Liver (tissue), 9 donors: ENCODE measurements around the gene PRIMA1. TPM values are rescaled to one million over a fixed set of nuclear protein-coding genes. Genes with fewer than 3 reads are reported as not detected.

Experiments
- DNase-seq: peaks from one replicate; pipeline ENCODE4 v3.0.0-alpha.2; 2017; ENCODE audit warnings: low spot score
- H3K27ac ChIP-seq, 2 donors: one replicate each; pipeline ENCODE4 v1.7.0; 2013; ENCODE audit warnings: inconsistent platforms in 2 of 2, low read length in 2 of 2, control low read depth in 1 of 2, low read depth in 1 of 2, mild to moderate bottlenecking in 1 of 2
- H3K27me3 ChIP-seq, 4 donors: one replicate each; pipeline versions ENCODE4 v1.6.1 to v1.7.0; 2013; ENCODE audit warnings: low read length in 3 of 4, inconsistent platforms in 1 of 4, mild to moderate bottlenecking in 1 of 4, moderate library complexity in 1 of 4; ENCODE audit not compliant: control insufficient read depth in 4 of 4, insufficient read depth in 4 of 4
- H3K36me3 ChIP-seq, 4 donors: one replicate each; pipeline versions ENCODE4 v1.6.1 to v1.7.0; 2013; ENCODE audit warnings: low read length in 3 of 4, mild to moderate bottlenecking in 3 of 4, low read depth in 1 of 4, moderate library complexity in 1 of 4; ENCODE audit not compliant: control insufficient read depth in 4 of 4, insufficient read depth in 3 of 4
- H3K4me1 ChIP-seq, 4 donors: one replicate each; pipeline versions ENCODE4 v1.6.1 to v1.7.0; 2013; ENCODE audit warnings: low read length in 3 of 4, mild to moderate bottlenecking in 3 of 4, moderate library complexity in 1 of 4; ENCODE audit not compliant: control insufficient read depth in 4 of 4, insufficient read depth in 4 of 4
- H3K4me3 ChIP-seq, 3 donors: one replicate each; pipeline versions ENCODE4 v1.6.1 to v1.7.0; 2013; ENCODE audit warnings: low read length in 3 of 3, control low read depth in 1 of 3, low read depth in 1 of 3, mild to moderate bottlenecking in 1 of 3
- H3K9ac ChIP-seq, 2 donors: one replicate each; pipeline ENCODE4 v1.7.0; 2013; ENCODE audit warnings: low read length in 2 of 2, mild to moderate bottlenecking in 2 of 2, moderate library complexity in 2 of 2, control low read depth in 1 of 2, low read depth in 1 of 2
- H3K9me3 ChIP-seq, 4 donors: one replicate each; pipeline versions ENCODE4 v1.6.1 to v1.7.0; 2013; ENCODE audit warnings: low read length in 3 of 4; ENCODE audit not compliant: control insufficient read depth in 4 of 4
- EGR1 ChIP-seq, 2 donors: IDR thresholded peaks; 2 replicates each; pipeline ENCODE4 v1.6.1; 2016 to 2018; ENCODE audit warnings: antibody characterized with exemption in 2 of 2, low read depth in 2 of 2
- FOXA1 ChIP-seq: IDR thresholded peaks from 2 replicates; pipeline ENCODE4 v1.6.1; 2016; ENCODE audit warnings: antibody characterized with exemption
- FOXA2 ChIP-seq: IDR thresholded peaks from 2 replicates; pipeline ENCODE4 v1.6.1; 2016; ENCODE audit warnings: antibody characterized with exemption
- GABPA ChIP-seq, 2 donors: IDR thresholded peaks in 1 of 2; conservative IDR thresholded peaks in 1 of 2; 2 replicates each; pipeline ENCODE4 v1.6.1; 2016; ENCODE audit warnings: antibody characterized with exemption in 2 of 2, mild to moderate bottlenecking in 1 of 2, moderate library complexity in 1 of 2
- HNF4A ChIP-seq, 2 donors: conservative IDR thresholded peaks; 2 replicates each; pipeline ENCODE4 v1.6.1; 2016; ENCODE audit warnings: antibody characterized with exemption in 2 of 2, mild to moderate bottlenecking in 2 of 2
- HNF4G ChIP-seq: IDR thresholded peaks from 2 replicates; pipeline ENCODE4 v1.6.1; 2016; ENCODE audit warnings: antibody characterized with exemption
- JUND ChIP-seq, 2 donors: IDR thresholded peaks; 2 replicates each; pipeline ENCODE4 v1.6.1; 2016; ENCODE audit warnings: antibody characterized with exemption in 2 of 2
- NR2F2 ChIP-seq: IDR thresholded peaks from 2 replicates; pipeline ENCODE4 v1.6.1; 2016; ENCODE audit warnings: antibody characterized with exemption
- RAD21 ChIP-seq, 2 donors: IDR thresholded peaks; 2 replicates each; pipeline ENCODE4 v1.6.1; 2016; ENCODE audit warnings: antibody characterized with exemption in 2 of 2, mild to moderate bottlenecking in 2 of 2
- RXRA ChIP-seq, 2 donors: IDR thresholded peaks; 2 replicates each; pipeline ENCODE4 v1.6.1; 2017 to 2018; ENCODE audit warnings: antibody characterized with exemption in 2 of 2, mild to moderate bottlenecking in 1 of 2
- SP1 ChIP-seq: IDR thresholded peaks from 2 replicates; pipeline ENCODE4 v1.6.1; 2018; ENCODE audit warnings: antibody characterized with exemption, mild to moderate bottlenecking
- YY1 ChIP-seq: IDR thresholded peaks from 2 replicates; pipeline ENCODE4 v1.6.1; 2016; ENCODE audit warnings: antibody characterized with exemption, mild to moderate bottlenecking
- WGBS: extraction: QIAGEN DNeasy Blood & Tissue Kit; methylation state at CpG from one replicate; pipeline ENCODE4 v1.1.7; 2013; 5-methylcytosine and 5-hydroxymethylcytosine counted together
- polyA plus RNA-seq, 2 donors: library from polyadenylated mRNA; stranded (reverse) in 1 of 2; unstranded in 1 of 2; fragments of 200-250 nt in 1 of 2; fragments of >200 nt in 1 of 2; fragmentation: Nextera tagmentation in 1 of 2; extraction: Ambion mirVana in 1 of 2; gene quantifications; one replicate each; pipeline versions ENCODE4 v1.2.1 to v1.2.3, GENCODE V29; 2013 to 2015
- total RNA-seq, 2 donors: library from RNA; depleted of rRNA; stranded (reverse); fragments of >200 nt; gene quantifications; one replicate each; pipeline ENCODE4 v1.2.3, GENCODE V29; 2014
- TF ChIP-seq, protein P1 (sequence below): IDR thresholded peaks from 2 replicates; pipeline ENCODE4 v1.6.1; 2016; ENCODE audit warnings: antibody characterized with exemption
- TF ChIP-seq, protein P2 (sequence below): fragments of 150-350 bp; IDR thresholded peaks from 2 replicates; pipeline ENCODE4 v1.5.1; 2017; ENCODE audit warnings: improper control_type of control experiment, low read depth, low read length; ENCODE audit not compliant: missing input control
- TF ChIP-seq, protein P3 (sequence below): IDR thresholded peaks from 2 replicates; pipeline ENCODE4 v1.6.1; 2016; ENCODE audit warnings: antibody characterized with exemption, mild to moderate bottlenecking
- TF ChIP-seq, protein P4 (sequence below): IDR thresholded peaks from 2 replicates; pipeline ENCODE4 v1.6.1; 2016; ENCODE audit warnings: antibody characterized with exemption
- donor health status: healthy.
- donor health status: healthy.
- donor health status: healthy.
- donor health status: healthy.
- donor health status: healthy.

PRIMA1 gene
- total and polyA plus RNA-seq, 4 donors = 0.08 to 0.38 (median 0.13) TPM; not detected in 1

DNA sequence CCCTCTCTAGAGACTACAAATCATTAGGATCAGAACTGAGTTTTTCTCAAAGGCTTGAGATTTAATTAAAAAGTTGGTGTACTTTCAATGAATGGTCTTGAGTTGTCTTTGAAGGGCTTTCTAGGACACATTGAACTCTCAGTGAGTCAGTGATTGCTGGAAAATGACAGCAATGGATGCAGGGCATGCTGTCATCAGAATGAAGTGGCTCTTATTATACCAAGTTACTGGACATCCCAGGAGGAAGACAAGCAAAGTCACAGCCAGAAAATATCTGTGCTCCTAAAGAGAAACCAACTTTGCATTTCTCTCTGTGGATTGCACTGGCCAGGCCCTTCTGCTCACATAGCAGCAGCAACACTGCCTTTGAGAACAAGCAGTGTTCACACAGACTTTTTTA is 112.6 kb downstream of the PRIMA1 start:
- Histone ChIP-seq H3K9me3 (no peaks in the 10 kb centered on the region), H3K4me3 (no peak overlapping the region), H3K4me1 (no peaks in the 10 kb centered on the region), H3K9ac (no peak overlapping the region), H3K27ac (no peak overlapping the region), H3K27me3 (no peaks in the 10 kb centered on the region), H3K36me3 (no peaks in the 10 kb centered on the region)
- no peak for TF ChIP-seq JUND (IDR thresholded peaks at IDR 0.05)
- TF ChIP-seq, protein P1, sequence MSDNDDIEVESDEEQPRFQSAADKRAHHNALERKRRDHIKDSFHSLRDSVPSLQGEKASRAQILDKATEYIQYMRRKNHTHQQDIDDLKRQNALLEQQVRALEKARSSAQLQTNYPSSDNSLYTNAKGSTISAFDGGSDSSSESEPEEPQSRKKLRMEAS = no peak
- no peak for TF ChIP-seq FOXA2
- TF ChIP-seq, protein P2, sequence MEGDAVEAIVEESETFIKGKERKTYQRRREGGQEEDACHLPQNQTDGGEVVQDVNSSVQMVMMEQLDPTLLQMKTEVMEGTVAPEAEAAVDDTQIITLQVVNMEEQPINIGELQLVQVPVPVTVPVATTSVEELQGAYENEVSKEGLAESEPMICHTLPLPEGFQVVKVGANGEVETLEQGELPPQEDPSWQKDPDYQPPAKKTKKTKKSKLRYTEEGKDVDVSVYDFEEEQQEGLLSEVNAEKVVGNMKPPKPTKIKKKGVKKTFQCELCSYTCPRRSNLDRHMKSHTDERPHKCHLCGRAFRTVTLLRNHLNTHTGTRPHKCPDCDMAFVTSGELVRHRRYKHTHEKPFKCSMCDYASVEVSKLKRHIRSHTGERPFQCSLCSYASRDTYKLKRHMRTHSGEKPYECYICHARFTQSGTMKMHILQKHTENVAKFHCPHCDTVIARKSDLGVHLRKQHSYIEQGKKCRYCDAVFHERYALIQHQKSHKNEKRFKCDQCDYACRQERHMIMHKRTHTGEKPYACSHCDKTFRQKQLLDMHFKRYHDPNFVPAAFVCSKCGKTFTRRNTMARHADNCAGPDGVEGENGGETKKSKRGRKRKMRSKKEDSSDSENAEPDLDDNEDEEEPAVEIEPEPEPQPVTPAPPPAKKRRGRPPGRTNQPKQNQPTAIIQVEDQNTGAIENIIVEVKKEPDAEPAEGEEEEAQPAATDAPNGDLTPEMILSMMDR = no peak
- no peak for TF ChIP-seq FOXA1
- no peak for TF ChIP-seq SP1
- TF ChIP-seq NR2F2 = no peak
- no peak for TF ChIP-seq YY1
- no peak for DNase-seq

DNA sequence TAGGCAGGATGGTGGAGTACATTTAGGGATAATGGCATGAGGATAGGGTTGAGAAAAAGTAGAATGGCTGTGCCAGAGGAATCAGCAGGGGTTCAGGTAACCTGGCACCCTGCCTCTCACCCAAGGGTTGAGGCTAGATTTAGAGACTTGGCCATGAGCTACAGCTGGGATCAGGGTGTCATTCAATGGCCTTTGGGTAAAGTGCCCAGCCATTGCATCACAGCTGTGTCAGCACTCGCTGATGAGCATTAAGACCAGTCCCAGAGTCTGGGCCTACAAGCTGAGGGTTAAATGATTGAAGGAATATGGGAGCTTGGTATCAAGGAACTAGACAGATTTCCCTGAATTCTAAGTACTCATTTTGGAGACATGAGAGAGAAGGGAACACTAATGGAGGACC is 113.9 kb downstream of the PRIMA1 start:
- no peaks in the 10 kb centered on the region for H3K9me3 ChIP-seq
- no peaks in the 10 kb centered on the region for H3K4me1 ChIP-seq
- no peak overlapping the region for H3K27ac ChIP-seq
- 87% methylated on average over 1 of the region's 1 CpG for WGBS
- DNase-seq = no peak
- H3K27me3 ChIP-seq = no peaks in the 10 kb centered on the region
- no peak overlapping the region for H3K9ac ChIP-seq
- no peaks in the 10 kb centered on the region for H3K36me3 ChIP-seq
- TF ChIP-seq HNF4G = no peak
- TF ChIP-seq FOXA2 = no peak
- TF ChIP-seq JUND (IDR thresholded peaks at IDR 0.05) = no peak
- TF ChIP-seq, protein P1 = no peak
- no peak for TF ChIP-seq HNF4A (conservative IDR thresholded peaks at IDR 0.05)
- TF ChIP-seq GABPA (IDR thresholded peaks at IDR 0.05 in 1 of 2, conservative IDR thresholded peaks at IDR 0.05 in 1 of 2) = no peak
- TF ChIP-seq, protein P3, sequence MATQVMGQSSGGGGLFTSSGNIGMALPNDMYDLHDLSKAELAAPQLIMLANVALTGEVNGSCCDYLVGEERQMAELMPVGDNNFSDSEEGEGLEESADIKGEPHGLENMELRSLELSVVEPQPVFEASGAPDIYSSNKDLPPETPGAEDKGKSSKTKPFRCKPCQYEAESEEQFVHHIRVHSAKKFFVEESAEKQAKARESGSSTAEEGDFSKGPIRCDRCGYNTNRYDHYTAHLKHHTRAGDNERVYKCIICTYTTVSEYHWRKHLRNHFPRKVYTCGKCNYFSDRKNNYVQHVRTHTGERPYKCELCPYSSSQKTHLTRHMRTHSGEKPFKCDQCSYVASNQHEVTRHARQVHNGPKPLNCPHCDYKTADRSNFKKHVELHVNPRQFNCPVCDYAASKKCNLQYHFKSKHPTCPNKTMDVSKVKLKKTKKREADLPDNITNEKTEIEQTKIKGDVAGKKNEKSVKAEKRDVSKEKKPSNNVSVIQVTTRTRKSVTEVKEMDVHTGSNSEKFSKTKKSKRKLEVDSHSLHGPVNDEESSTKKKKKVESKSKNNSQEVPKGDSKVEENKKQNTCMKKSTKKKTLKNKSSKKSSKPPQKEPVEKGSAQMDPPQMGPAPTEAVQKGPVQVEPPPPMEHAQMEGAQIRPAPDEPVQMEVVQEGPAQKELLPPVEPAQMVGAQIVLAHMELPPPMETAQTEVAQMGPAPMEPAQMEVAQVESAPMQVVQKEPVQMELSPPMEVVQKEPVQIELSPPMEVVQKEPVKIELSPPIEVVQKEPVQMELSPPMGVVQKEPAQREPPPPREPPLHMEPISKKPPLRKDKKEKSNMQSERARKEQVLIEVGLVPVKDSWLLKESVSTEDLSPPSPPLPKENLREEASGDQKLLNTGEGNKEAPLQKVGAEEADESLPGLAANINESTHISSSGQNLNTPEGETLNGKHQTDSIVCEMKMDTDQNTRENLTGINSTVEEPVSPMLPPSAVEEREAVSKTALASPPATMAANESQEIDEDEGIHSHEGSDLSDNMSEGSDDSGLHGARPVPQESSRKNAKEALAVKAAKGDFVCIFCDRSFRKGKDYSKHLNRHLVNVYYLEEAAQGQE = no peak
- no peak for TF ChIP-seq FOXA1
- no peak for TF ChIP-seq NR2F2
- H3K4me3 ChIP-seq = no peak overlapping the region

DNA sequence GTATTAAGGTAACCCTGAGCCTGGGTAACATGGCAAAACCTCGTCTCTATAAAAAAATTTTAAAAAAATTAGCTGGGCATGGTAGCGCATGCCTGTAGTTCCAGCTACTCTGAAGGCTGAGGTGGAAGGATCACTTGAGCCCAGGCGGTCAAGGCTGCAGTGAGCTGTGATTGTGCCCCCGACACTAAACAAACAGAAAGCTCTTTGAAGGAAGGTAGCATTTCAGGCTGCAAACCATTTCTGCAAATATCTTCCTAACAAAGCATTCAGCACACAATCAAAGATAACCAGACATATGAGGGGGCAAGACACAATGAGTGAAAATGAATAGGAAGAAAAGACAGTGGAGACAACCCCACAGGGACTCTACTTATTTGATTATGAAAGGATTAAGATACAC is 118.7 kb downstream of the PRIMA1 start:
- Histone ChIP-seq H3K9ac (no peak overlapping the region), H3K27ac (no peak overlapping the region), H3K27me3 (peaks cover 0 to 7% (median 0%) of the 10 kb centered on the region in 4 donors), H3K4me1 (no peaks in the 10 kb centered on the region), H3K4me3 (no peak overlapping the region), H3K36me3 (no peaks in the 10 kb centered on the region), H3K9me3 (peaks cover 0 to 9% (median 0%) of the 10 kb centered on the region in 4 donors)
- WGBS = 59% methylated on average over 4 of the region's 4 CpGs
- no peak for DNase-seq
- TF ChIP-seq GABPA (IDR thresholded peaks at IDR 0.05 in 1 of 2, conservative IDR thresholded peaks at IDR 0.05 in 1 of 2) (no peak), EGR1 (IDR thresholded peaks at IDR 0.05; ENCODE audit: low read depth in 2 of 2) (no peak), RXRA (IDR thresholded peaks at IDR 0.05) (no peak), HNF4A (conservative IDR thresholded peaks at IDR 0.05) (no peak), RAD21 (IDR thresholded peaks at IDR 0.05) (no peak), YY1 (no peak), FOXA1 (no peak), HNF4G (no peak)
- TF ChIP-seq, protein P4, sequence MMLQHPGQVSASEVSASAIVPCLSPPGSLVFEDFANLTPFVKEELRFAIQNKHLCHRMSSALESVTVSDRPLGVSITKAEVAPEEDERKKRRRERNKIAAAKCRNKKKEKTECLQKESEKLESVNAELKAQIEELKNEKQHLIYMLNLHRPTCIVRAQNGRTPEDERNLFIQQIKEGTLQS = no peak
- TF ChIP-seq, protein P3 = no peak
- TF ChIP-seq, protein P2 = no peak
